Activated naive CD8-positive, alpha-beta T cell treated with anti-CD3 and anti-CD28 coated beads, Interleukin-2, amount 50 U/mL, for 16 hours (primary cell): ENCODE data around the gene LPIN1.
A peak's percentile ranks its signal among the peaks of the same experiment; 100 is the strongest.

Experiments
- DNase-seq: peaks from one replicate; pipeline ENCODE4 v3.0.0-alpha.2; 2020; ENCODE audit warnings: low read depth, low spot score

Gene LPIN1, protein sequence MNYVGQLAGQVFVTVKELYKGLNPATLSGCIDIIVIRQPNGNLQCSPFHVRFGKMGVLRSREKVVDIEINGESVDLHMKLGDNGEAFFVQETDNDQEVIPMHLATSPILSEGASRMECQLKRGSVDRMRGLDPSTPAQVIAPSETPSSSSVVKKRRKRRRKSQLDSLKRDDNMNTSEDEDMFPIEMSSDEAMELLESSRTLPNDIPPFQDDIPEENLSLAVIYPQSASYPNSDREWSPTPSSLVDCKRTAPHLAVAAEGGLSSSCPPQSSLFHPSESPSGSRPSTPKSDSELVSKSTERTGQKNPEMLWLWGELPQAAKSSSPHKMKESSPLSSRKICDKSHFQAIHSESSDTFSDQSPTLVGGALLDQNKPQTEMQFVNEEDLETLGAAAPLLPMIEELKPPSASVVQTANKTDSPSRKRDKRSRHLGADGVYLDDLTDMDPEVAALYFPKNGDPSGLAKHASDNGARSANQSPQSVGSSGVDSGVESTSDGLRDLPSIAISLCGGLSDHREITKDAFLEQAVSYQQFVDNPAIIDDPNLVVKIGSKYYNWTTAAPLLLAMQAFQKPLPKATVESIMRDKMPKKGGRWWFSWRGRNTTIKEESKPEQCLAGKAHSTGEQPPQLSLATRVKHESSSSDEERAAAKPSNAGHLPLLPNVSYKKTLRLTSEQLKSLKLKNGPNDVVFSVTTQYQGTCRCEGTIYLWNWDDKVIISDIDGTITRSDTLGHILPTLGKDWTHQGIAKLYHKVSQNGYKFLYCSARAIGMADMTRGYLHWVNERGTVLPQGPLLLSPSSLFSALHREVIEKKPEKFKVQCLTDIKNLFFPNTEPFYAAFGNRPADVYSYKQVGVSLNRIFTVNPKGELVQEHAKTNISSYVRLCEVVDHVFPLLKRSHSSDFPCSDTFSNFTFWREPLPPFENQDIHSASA

DNA sequence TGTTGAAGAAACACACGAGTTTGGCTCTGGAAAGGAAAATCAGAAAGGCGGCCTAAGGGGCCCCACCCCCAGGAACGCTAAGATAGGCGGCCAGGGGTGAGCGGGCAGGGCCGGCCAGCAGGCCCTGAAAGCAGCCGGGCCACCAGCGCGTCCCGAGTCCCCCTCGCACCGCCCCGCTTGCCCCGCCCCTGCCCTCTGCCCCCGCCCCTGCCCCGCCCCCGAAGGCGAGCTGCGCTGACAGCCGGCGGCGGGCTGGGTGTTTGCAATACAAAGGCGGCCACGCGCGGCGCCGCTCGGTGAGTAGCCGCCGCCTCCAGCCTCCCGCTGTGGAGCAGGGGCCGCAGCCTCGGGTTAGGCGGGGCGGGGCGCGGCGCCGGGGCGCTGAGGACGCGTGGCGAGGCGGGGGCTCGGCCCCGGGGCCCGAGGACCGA is at the start of gene LPIN1:
Gene LPIN1 (plus strand): TSS at position 257 of the 431 bp plus-strand sequence. CDS start 18,910 bp downstream, outside the sequence.
- DNase-seq = peak; percentile 76

DNA sequence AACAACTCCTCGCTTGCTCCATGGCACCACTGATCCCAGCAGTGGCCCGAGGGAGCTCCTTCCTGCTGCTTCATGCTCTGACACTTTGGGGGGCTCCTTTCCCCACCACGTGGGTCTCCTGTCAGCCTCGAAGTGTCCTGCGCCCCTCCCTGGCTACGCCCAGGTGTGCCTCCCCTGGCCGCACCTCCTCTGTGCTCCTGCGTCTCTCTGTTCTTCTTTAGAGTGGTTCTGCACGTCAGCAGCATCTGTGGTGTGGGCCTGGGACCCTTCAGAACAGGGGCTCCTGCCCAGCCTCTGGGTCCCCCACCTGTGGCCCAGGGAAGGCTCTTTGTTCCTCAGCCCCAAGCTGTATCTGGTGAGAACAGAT is 49.7 kb upstream of the LPIN1 start:
- DNase-seq = no peak

DNA sequence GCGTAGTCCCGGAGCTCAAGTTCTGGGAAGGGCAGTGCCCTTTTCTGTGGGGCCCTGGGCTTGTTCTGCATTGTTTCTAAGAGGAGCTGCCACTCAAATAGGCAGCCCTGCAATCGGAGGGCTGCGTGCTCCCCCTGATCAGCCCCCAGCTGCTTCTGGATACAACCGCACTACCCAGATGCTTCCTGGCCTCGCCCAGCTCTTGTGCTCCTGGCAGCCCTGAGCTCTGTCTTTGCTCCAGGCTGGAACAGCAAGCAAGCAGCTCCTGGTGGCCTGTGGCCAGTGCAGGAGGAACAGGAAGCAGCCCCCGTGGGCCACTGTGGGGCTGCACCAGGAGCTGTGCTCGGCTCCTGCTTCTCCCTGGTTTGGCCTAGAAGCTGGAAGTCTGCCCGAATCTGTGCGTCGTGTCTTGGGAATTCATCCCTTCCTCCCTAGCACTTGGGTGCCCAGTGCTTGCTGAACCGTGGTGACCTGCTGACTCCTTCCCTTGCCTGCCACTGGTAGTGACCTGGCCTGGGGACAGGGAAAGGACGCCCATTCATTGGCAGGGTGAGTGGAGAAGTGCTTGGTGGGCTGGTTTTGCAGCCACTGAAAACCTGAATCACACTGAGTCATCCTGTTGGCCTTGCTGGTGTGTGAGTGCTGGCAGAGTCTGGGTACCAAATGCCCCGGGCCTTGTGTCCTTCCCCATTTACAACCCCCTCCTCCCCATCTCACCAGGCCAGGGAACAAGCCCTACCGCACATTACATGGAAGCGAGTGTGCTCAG is 49.1 kb upstream of the LPIN1 start:
- no peak for DNase-seq

DNA sequence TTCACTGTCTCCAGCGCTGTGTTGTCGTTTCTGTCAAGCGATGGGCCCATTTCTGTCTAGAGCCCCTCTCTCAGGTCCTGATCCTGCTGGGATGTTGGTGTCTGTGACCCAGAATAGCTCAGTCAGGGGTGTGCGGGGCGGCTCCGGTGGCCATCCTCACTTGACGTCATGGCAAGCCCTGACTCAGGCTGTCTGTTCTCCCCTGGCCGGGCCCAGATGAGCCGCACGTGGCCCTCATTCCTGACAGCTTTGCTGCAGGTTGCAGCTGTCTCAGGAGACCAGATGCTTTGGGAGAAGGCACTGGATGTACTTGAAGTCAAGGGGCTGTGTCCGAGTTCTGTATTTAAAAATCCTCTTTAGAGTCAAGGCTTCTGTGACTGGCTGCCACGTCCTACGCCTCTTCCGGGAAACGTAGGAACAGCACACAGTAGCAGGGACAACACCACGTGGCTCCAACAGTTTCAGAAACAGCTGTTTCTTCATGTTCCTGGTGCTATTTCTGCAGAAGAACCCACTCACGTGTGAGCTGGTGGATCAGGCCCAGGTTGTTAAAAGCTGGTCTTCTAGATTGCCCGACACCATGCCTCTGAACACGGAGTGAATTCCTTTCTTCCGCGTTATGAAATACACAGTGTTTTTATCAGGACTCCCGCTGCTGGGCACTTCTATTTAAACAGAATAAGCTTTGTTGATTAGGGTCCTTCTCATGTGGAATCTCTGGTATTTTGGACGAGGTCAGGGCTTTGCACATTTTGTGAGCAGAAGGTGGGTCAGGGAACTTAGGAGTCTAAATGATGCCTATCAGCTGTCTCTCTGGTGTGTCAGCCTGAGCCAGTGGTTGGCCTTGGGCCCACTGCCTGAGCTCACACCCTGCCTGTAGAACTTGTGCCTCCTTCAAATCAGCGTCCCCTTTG is 48.2 kb upstream of the LPIN1 start:
- no peak for DNase-seq

GRCh38 chr2:11699686-11700670 is 46.5 kb upstream of the LPIN1 start:
- no peak for DNase-seq

DNA sequence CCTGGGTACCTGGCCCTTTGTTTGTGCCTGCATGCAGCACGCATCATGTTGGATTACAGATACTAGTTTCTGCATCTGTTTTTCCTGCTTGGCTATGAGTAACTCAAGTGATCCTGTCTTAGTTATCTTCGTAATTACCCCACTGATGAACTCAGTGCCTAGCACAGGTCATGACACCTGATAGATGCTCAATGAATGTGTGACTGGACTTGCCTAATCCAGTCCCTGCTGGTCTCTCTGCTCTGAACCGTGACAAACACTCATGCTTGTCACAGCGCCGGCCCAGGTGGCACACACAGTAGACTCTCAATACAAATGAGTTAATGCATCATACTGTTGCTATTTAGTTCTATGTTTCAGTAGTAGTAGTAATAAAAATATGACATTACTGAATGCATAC is 45.2 kb upstream of the LPIN1 start:
- no peak for DNase-seq

DNA sequence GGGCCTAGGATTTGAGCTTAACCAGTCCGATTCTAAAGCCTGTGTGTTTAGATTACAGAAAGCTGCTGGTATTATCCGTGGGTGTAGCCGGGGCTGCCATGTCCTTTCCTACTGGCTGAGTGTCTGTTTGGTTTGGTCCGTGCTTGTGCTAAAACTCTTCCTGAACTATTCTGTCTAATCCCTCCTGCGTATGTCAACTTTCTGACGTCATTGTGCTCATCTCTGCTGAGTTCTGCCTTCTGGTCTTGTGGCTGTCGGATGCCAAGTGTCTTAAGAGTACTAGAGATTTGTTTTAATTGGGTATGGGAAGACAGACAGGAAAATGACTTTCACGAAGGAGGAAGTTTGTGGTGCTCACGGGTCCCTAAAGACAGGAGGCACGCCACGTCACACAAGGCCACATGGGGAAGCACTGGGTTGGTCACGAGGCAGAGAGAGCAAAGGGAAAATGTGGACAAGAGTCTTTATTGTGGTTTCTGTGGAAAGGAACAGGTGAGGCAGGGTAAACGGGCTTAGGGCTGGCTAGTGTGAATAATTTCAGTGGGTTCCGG is 44.6 kb upstream of the LPIN1 start:
- no peak for DNase-seq

DNA sequence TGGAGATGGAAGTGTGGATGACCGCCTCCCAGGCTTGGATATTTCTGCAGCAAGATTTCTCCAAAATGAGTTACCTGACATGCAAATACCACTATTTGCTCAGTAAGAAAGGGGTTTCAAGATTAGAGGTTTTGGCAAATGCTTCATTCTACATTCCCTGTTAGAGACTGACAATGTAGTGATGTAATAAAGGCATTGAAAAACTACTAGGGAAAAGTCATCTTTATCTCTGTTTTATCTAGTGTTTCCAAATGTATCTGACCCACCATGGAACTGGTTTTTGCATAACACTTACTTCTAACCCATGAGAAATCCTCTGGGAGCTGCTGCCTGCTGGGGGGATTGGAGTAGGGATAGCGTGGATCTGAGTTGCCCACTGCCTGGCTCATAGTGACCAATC is 43.5 kb upstream of the LPIN1 start:
- no peak for DNase-seq

GRCh38 chr2:11703700-11704099 is 42.7 kb upstream of the LPIN1 start:
- DNase-seq = no peak

- no peak for DNase-seq
Measured at GRCh38 chr2:11705063-11705462, 41.4 kb upstream of the LPIN1 start.

DNA sequence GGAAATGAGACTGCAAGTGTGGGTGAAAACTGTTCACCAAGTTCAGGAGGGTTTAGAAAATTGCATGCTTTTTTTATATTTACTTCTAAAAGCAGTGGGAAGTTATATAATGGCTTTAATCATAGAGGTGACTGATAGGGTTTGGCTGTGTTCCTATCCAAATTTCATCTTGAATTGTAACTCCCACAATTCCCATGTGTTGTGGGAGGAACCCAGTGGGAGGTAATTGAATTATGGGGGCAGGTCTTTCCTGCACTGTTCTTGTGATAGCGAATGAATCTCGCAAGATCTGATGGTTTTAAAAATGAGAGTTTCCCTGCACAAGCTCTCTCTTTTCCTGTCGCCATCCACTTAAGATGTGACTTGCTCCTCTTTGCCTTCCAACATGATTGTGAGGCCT is 40.7 kb upstream of the LPIN1 start:
- DNase-seq = no peak

DNA sequence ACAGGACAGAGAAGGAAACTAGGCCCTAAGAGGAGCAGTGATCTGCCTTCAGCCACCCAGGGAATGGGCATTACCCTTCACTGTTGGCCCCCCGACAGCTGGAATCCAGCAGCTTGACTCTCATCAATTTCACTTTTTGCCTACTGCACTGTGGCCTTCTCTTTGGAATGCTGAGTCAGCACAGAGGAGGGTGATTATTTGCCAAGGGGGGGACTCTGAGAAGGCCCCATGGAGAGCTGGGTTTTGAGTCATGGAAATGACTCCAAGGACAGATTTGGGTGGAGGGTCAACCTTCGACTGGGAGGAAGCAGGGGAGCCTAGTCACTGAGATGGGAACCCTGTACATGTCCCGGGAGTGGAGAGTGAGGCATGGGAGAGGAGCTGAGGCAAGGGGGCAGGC is 38.3 kb upstream of the LPIN1 start:
- no peak for DNase-seq

DNA sequence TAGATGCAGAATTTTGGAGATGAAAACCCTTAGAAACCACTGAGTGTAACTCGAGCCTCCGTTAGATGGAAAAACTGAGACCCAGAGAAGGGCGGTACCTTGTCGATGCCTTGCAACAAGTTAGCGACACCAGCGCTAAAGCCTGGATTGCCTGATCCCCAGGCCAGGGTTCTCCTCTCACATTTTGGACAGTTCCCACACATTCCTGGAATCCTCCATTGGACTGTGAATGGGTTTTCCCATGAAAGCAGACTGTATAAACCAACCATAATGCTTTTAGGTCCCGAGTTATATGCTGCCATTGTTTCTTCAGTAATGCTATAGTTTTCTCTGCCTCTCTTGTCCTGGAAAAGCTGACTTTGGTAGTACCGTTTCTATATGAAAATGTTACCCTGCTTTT is 37.1 kb upstream of the LPIN1 start:
- DNase-seq = no peak

GRCh38 chr2:11710210-11710609 is 36.2 kb upstream of the LPIN1 start:
- no peak for DNase-seq

- no peak for DNase-seq
Measured at GRCh38 chr2:11710632-11711353, 35.6 kb upstream of the LPIN1 start.

- DNase-seq = no peak
Measured at GRCh38 chr2:11711354-11711716, 35.1 kb upstream of the LPIN1 start.

DNA sequence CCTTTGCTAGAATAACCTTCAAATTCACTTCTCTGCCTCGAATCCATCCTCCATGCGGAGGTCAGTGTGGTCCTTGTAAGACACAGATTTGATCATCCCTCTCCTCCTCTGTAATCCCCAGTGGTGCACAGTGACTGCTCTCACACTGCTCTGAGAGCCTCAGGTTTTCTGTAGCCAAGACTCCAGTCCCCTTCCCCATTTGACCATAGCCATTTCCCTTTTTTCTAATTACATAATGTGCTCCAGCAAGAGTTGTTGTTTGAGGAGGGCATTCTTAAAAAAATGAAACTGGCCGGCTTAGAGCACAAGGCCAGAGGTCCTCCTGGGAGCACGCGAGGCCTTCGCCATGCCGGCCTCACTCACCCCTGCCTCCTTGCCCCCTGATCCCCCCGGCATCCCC is 34.7 kb upstream of the LPIN1 start:
- DNase-seq = no peak

- DNase-seq = no peak
Measured at GRCh38 chr2:11712866-11713265, 33.6 kb upstream of the LPIN1 start.

GRCh38 chr2:11713815-11714214 is 32.6 kb upstream of the LPIN1 start:
- no peak for DNase-seq
